H9 (cell line): ENCODE results near the gene DMRTC2. TPM values are rescaled to one million over a fixed set of nuclear protein-coding genes. Genes with fewer than 3 reads are reported as not detected.

Experiments
- DNase-seq: peaks from one replicate; pipeline ENCODE4 v3.0.0-alpha.2; 2017
- H2AFZ ChIP-seq: one replicate; pipeline ENCODE4 v1.6.1; 2013; ENCODE audit warnings: mild to moderate bottlenecking, low read length, control low read depth, moderate library complexity
- H2AK5ac ChIP-seq: 2 replicates; pipeline ENCODE4 v1.6.1; 2013; ENCODE audit warnings: low read length, control low read depth, mixed read lengths; ENCODE audit not compliant: insufficient read length
- H2BK120ac ChIP-seq: one replicate; pipeline ENCODE4 v1.6.1; 2013; ENCODE audit warnings: low read depth, mild to moderate bottlenecking, low read length, control low read depth, inconsistent platforms; ENCODE audit not compliant: poor library complexity, severe bottlenecking
- H2BK12ac ChIP-seq: 2 replicates; pipeline ENCODE4 v1.6.1; 2013; ENCODE audit warnings: low read length, control low read depth, mixed read lengths, low read depth; ENCODE audit not compliant: insufficient read length
- H2BK15ac ChIP-seq: 2 replicates; pipeline ENCODE4 v1.6.1; 2013; ENCODE audit warnings: low read depth, low read length, control low read depth
- H2BK20ac ChIP-seq: one replicate; pipeline ENCODE4 v1.6.1; 2013; ENCODE audit warnings: low read depth, mild to moderate bottlenecking, low read length, control low read depth, inconsistent platforms; ENCODE audit not compliant: poor library complexity, severe bottlenecking
- H2BK5ac ChIP-seq: 2 replicates; pipeline ENCODE4 v1.6.1; 2013; ENCODE audit warnings: low read length, control low read depth, mixed read lengths; ENCODE audit not compliant: insufficient read length
- H3K14ac ChIP-seq: 2 replicates; pipeline ENCODE4 v1.6.1; 2013; ENCODE audit warnings: low read length, control low read depth; ENCODE audit not compliant: insufficient read depth
- H3K18ac ChIP-seq: 2 replicates; pipeline ENCODE4 v1.6.1; 2013; ENCODE audit warnings: low read depth, mild to moderate bottlenecking, mixed read lengths, low read length, control low read depth; ENCODE audit not compliant: insufficient read length
- H3K23ac ChIP-seq: 2 replicates; pipeline ENCODE4 v1.6.1; 2013; ENCODE audit warnings: low read length, control low read depth, mixed read lengths, low read depth; ENCODE audit not compliant: insufficient read length
- H3K23me2 ChIP-seq: 2 replicates; pipeline ENCODE4 v1.6.1; 2013; ENCODE audit warnings: low read depth, mild to moderate bottlenecking, mixed read lengths, low read length, control low read depth; ENCODE audit not compliant: insufficient read length, poor library complexity, severe bottlenecking
- H3K27ac ChIP-seq: 2 replicates; pipeline ENCODE4 v1.5.1; 2013; ENCODE audit warnings: low read length, control low read depth, mixed read lengths, low read depth; ENCODE audit not compliant: insufficient read length
- H3K27me3 ChIP-seq: 2 replicates; pipeline ENCODE4 v1.6.1; 2013; ENCODE audit warnings: low read length, control low read depth, inconsistent platforms; ENCODE audit not compliant: insufficient read depth
- H3K4ac ChIP-seq: 2 replicates; pipeline ENCODE4 v1.6.1; 2013; ENCODE audit warnings: low read depth, mild to moderate bottlenecking, control low read depth, inconsistent platforms, low read length, moderate library complexity
- H3K4me1 ChIP-seq: 2 replicates; pipeline ENCODE4 v1.6.1; 2013; ENCODE audit warnings: low read length, control low read depth, inconsistent platforms; ENCODE audit not compliant: insufficient read depth
- H3K4me2 ChIP-seq: 2 replicates; pipeline ENCODE4 v1.6.1; 2013; ENCODE audit warnings: low read length, control low read depth, mixed read lengths; ENCODE audit not compliant: insufficient read length, insufficient read depth
- H3K56ac ChIP-seq: 2 replicates; pipeline ENCODE4 v1.6.1; 2013; ENCODE audit warnings: low read depth, mild to moderate bottlenecking, mixed read lengths, low read length, control low read depth; ENCODE audit not compliant: insufficient read length
- H3K79me1 ChIP-seq: 2 replicates; pipeline ENCODE4 v1.6.1; 2013; ENCODE audit warnings: low read depth, mild to moderate bottlenecking, moderate library complexity, low read length, control low read depth, inconsistent platforms; ENCODE audit not compliant: insufficient read depth, poor library complexity, severe bottlenecking
- H3K79me2 ChIP-seq: 2 replicates; pipeline ENCODE4 v1.6.1; 2013; ENCODE audit warnings: low read length, control low read depth, inconsistent platforms; ENCODE audit not compliant: insufficient read depth
- H3K9ac ChIP-seq: 2 replicates; pipeline ENCODE4 v1.6.1; 2013; ENCODE audit warnings: low read length, control low read depth, mixed read lengths; ENCODE audit not compliant: insufficient read length; ENCODE audit errors: extremely low read depth
- H3K9me3 ChIP-seq: one replicate; pipeline ENCODE4 v1.6.1; 2013; ENCODE audit warnings: low read depth, low read length, inconsistent platforms; ENCODE audit not compliant: control insufficient read depth
- H3T11ph ChIP-seq: one replicate; pipeline ENCODE4 v1.6.1; 2013; ENCODE audit warnings: mild to moderate bottlenecking, low read length, control low read depth, inconsistent platforms
- H4K20me1 ChIP-seq: one replicate; pipeline ENCODE4 v1.6.1; 2013; ENCODE audit not compliant: control insufficient read depth, insufficient read length, insufficient read depth
- H4K5ac ChIP-seq: 2 replicates; pipeline ENCODE4 v1.6.1; 2013; ENCODE audit warnings: low read depth, mild to moderate bottlenecking, mixed read lengths, low read length, control low read depth; ENCODE audit not compliant: insufficient read length
- H4K8ac ChIP-seq: replicated peaks from 2 replicates; pipeline ENCODE4 v1.6.1; 2013; ENCODE audit warnings: low read length, control low read depth, mixed read lengths, low read depth; ENCODE audit not compliant: insufficient read length
- H4K91ac ChIP-seq: 2 replicates; pipeline ENCODE4 v1.6.1; 2013; ENCODE audit warnings: low read depth, mild to moderate bottlenecking, moderate library complexity, mixed read lengths, low read length, control low read depth; ENCODE audit not compliant: insufficient read length
- H3K27ac Mint-ChIP-seq, 3 experiments: 2 replicates in 2 of 3; 3 replicates in 1 of 3; pipeline ENCODE4 v1.8.0; 2020 to 2021; ENCODE audit warnings: mixed read lengths in 3 of 3, mild to moderate bottlenecking in 1 of 3, moderate library complexity in 1 of 3
- H3K27me3 Mint-ChIP-seq: 2 replicates; pipeline ENCODE4 v1.8.0; 2021; ENCODE audit warnings: low read depth, mild to moderate bottlenecking, moderate library complexity, mixed read lengths
- H3K36me3 Mint-ChIP-seq, 3 experiments: 2 replicates in 2 of 3; 3 replicates in 1 of 3; pipeline ENCODE4 v1.8.0; 2020 to 2021; ENCODE audit warnings: low read depth in 3 of 3, mixed read lengths in 3 of 3; ENCODE audit not compliant: insufficient read depth in 1 of 3
- H3K4me1 Mint-ChIP-seq, 2 experiments: 2 replicates each; pipeline ENCODE4 v1.8.0; 2020; ENCODE audit warnings: mixed read lengths in 2 of 2
- H3K4me3 Mint-ChIP-seq, 2 experiments: 2 replicates in 1 of 2; 3 replicates in 1 of 2; pipeline ENCODE4 v1.8.0; 2020 to 2021; ENCODE audit warnings: mild to moderate bottlenecking in 2 of 2, mixed read lengths in 2 of 2, moderate library complexity in 1 of 2
- H3K9me3 Mint-ChIP-seq, 2 experiments: 2 replicates in 1 of 2; 3 replicates in 1 of 2; pipeline ENCODE4 v1.8.0; 2020; ENCODE audit warnings: mild to moderate bottlenecking in 2 of 2, mixed read lengths in 2 of 2, moderate library complexity in 1 of 2
- CTCF ChIP-seq: fragments of 200-600 bp; sonication (generic); conservative IDR thresholded peaks from 3 replicates; pipeline ENCODE4 v1.8.0; 2021; ENCODE audit warnings: antibody characterized with exemption, mild to moderate bottlenecking
- WGBS: extraction: QIAGEN DNeasy Blood & Tissue Kit; methylation state at CpG from one replicate; pipeline ENCODE4 v1.1.7; 2013; ENCODE audit warnings: missing lambda C conversion rate, low lambda C conversion rate, mixed read lengths; ENCODE audit not compliant: insufficient read length; ENCODE audit errors: extremely low coverage; 5-methylcytosine and 5-hydroxymethylcytosine counted together
- total RNA-seq: library from RNA; stranded (reverse); gene quantifications from 2 replicates; pipeline ENCODE4 v1.2.1, GENCODE V29; 2021

The DMRTC2 gene
- total RNA-seq, 1 experiment from 2014 or later, result not detected

- no peak overlapping the region for H3K4me2 ChIP-seq
- Mint-ChIP-seq H3K4me1 (peaks cover 0 to 32% of the 10 kb centered on the region in 2 experiments; a peak in 2 of 4 replicates), H3K27me3 (no peaks in the 10 kb centered on the region; the same call in 1 of the 2 replicates), H3K36me3 (peaks cover 11 to 40% (median 36%) of the 10 kb centered on the region in 3 experiments; a peak in 6 of 7 replicates), H3K9me3 (no peaks in the 10 kb centered on the region), H3K27ac (peak overlapping the region in 2 of 3 experiments; percentile 32 to 46; a peak in 2 of 7 replicates), H3K4me3 (no peak overlapping the region; a peak in 1 of 5 replicates)
- H2AFZ ChIP-seq, result no peak overlapping the region
- no CpG with 5 or more reads among the region's 19 CpGs for WGBS
- H3K79me2 ChIP-seq, result 0 out of 2 replicates have a peak, but pooled peaks cover 2% of the 10 kb centered on the region
- no peaks in the 10 kb centered on the region for H3K9me3 ChIP-seq
- no peak overlapping the region for H4K91ac ChIP-seq
- H2BK15ac ChIP-seq, result no peak overlapping the region
- no peak for DNase-seq
- peak; percentile 57 for TF ChIP-seq CTCF
- no peak overlapping the region for H2BK120ac ChIP-seq
- no peak overlapping the region for H3K9ac ChIP-seq
- H3K4ac ChIP-seq, result no peak overlapping the region
- no peaks in the 10 kb centered on the region for H3K23me2 ChIP-seq
- no peak overlapping the region for H2BK5ac ChIP-seq
- no peak overlapping the region for H3K23ac ChIP-seq
- no peak overlapping the region for H3T11ph ChIP-seq
- no peak overlapping the region for H4K8ac ChIP-seq
- no peak overlapping the region for H3K14ac ChIP-seq
- no peaks in the 10 kb centered on the region for H4K20me1 ChIP-seq
- no peaks in the 10 kb centered on the region for H3K79me1 ChIP-seq
- H2BK20ac ChIP-seq, result no peak overlapping the region
- no peak overlapping the region for H3K27ac ChIP-seq
- H3K18ac ChIP-seq, result no peak overlapping the region
- no peak overlapping the region for H2BK12ac ChIP-seq
- H4K5ac ChIP-seq, result no peak overlapping the region
- no peak overlapping the region for H3K56ac ChIP-seq
- no peak overlapping the region for H2AK5ac ChIP-seq
- no peaks in the 10 kb centered on the region for H3K27me3 ChIP-seq
- H3K4me1 ChIP-seq, result no peaks in the 10 kb centered on the region; the same call in 1 of the 2 replicates
Observed at GRCh38 chr19:41895745-41896580, 51.1 kb downstream of the DMRTC2 start.
